GM20431 (cell line): Measurements from ENCODE around the gene LRRC4C.

Experiments
- in situ Hi-C: fragments of 300-500 bp; cut with MseI, MboI; formaldehyde crosslinking; loops from one replicate; pipeline ENCODE4 v1.15.0; 2020; ENCODE audit warnings: low sequenced_read_pairs; ENCODE audit not compliant: unreplicated experiment

LRRC4C gene

DNA sequence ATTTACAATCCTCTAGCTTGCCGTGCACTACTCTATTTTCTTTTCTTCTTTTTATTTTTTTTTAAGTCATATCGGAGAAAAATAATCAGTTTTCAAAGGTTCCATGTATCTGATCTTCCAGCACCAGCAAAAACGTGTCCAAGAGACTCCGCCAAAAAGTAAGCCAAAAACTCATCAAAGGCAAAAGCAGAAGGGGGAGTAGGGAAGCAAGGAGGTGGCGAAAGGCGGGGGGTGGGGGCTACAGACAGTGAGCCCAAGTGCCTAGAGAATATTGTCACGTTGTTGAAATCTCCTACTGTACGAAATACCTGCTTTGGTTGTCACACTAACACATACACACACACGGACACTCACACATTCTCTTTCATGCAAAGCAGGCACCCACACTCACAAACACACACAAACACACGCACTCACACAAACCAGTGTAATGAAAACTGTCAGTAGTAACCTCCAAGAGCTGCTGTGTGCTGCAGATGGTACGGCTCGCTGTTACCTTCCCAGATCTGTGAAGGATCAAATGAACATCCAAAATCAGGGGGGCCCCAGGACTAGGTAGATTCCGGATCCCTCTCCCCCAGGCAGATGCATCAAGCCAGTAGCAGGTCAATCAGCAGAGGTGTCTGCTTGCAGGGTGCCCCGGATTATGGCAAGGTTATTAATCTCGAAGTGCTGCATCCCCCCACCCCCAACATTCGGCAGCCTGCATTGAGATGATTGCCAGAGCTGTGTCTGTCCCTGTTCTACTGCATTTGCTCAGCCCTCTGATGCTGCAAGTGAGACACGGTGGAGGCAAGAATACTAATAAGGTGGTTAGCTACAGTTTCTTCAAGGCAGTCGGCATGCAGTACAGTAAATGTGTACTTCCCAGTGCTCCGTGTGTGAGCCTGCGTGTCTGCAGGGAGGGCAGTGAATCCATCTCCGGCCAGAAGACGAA is at the start of gene LRRC4C:
Gene LRRC4C (minus strand): TSS at position 188 of the 937 bp plus-strand sequence.
- in situ Hi-C loops: loop anchor here (25.0 kb wide), 2 partner anchors 1078 to 1828 kb away; no protein-coding TSS in a partner anchor

DNA sequence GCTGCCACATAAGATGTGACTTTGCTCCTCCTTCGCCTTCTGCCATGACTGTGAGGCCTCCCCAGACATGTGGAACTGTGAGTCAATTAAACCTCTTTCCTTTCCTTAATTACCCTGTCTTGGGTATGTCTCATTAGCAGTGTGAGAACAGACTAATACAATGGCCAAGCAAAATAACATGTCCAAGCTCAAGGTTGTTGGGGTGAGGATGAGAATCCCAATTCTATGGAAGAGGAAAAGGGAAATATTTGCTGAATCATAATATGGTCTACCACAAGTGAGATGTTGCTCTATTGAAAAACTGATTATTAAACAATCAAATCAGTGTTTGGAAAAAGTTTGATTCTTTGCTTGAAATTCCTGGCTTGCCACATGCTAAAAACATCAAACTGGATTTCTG is 48.7 kb upstream of the LRRC4C start:
- in situ Hi-C loops: no loop called here

DNA sequence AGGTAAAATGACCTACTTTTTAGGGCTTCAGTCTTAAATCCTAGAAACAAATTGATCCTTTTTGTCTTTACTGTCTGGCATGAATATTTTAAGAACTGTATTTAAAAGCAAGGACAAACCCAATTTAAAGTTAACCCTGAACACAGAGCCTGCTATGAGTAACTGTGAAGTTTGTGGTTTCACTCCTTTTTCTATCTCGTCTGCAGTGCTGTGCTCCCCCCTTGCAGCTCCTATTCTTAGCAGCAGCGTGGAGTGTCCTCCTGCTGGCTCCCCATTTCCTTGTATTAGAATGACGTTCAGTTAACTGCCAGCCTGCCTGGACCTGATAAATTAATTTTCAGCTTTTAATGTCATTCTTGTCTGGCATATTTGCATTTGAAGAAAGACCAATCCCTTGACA is 40.0 kb upstream of the LRRC4C start:
- in situ Hi-C loops: no loop called here

DNA sequence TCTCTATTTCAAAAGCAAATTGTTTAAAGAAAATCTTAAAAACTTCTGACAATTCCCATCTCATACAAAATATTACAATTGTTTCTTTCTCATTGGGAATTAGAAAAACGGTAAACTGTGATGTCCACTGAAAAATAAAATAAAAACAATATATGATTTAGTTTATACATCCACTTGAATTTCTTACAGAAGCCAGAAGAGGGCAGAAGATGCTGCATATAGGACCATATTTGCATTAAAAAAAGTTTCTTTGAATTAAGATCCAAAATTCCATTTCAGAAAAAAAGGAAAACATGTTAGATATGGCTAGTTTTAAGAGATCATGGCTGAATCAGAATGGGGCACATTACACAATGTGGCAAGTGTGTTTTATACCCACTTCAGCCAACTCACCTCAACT is 39.3 kb upstream of the LRRC4C start:
- in situ Hi-C loops: no loop called here

DNA sequence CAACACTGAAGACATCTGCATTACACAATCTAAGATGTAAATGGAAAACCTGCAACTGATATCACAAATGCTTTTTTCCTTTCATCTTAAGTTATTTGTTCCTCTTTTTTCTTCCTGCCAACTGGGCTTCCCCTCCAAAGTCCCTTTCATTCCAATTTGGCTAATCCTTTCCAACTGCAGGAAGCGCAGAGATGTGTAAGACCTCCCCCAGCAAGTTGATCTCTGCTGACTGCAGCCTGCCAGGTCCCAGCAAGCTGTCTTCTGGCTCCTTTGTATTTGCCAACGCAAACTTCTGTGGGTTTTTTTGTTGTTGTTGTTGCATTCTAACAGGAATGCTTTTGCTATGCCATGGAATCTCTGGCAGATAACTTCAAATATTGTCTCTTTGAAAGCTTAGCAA is 38.5 kb upstream of the LRRC4C start:
- in situ Hi-C loops: no loop called here

DNA sequence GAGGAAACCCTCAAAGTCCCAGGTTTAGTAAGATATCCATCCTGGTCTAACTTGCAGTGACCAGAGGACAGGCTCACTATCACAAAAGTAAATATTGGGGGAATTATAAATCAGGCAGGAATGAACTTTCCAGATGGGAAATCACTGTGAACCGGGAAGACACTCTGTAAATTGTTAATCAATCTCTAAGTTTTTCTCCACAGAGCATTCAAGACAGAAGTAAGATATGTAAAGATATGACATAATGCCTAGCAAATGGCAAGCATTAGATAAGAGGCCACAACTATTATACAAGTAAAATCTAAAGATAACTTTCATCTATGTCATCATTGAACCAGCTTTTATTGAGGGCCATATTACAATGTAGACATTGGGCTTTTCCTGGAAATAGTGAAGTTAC is 35.3 kb upstream of the LRRC4C start:
- in situ Hi-C loops: no loop called here

DNA sequence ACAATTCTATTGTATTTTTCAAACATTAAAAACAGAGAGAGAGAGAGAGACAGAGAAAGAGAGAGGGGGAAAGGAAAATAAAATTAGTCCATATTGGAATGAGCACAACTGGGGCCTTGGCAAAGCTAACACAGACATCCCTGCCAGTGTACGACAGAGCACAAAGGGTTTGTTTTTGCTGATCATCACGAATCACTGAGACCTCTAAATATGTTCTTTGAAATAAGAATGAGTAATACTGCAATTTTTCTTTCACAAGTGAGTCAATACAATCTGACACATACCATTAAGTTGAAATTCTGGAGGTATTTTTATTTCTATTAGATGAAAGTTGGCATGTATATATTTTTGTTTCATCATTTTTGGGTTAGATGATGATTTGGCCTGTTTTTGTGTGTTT is 27.0 kb upstream of the LRRC4C start:
- in situ Hi-C loops: no loop called here

DNA sequence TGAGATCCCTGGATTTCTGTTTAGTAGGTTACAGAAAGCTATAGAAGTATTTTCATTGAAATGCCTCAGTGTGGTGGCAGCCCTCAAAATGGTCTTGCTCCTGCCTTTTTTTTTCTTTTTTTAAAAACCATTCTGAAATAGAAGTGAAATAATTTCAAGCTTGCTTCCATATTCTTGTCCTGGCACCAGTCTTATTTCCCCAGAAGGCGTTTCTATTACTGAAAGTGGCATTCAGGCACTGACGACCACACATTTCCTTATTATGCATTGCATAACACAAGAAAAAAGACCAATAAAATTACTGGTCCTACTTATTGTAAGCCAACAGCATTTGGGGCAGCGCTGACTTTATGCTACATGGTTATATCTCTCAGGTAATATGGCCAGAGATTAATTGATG is 24.5 kb upstream of the LRRC4C start:
- in situ Hi-C loops: no loop called here

DNA sequence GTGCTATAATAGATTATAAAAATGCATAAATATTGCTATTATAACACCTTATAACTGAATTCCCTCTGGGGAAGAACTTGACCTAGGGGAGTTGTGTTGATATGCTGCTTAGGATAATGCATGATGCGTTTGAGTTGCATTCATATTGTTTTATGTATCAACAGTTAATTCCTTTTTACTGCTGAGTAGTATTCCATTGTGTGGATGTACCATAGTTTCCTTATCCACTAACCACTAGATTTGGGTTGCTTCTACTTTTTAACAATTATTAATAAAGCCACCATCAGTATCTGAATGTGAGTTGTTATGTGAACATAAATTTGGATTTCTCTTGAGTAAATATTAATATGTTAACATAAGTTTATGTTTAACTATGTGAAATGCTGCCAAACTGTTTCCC is 19.7 kb upstream of the LRRC4C start:
- in situ Hi-C loops: no loop called here

DNA sequence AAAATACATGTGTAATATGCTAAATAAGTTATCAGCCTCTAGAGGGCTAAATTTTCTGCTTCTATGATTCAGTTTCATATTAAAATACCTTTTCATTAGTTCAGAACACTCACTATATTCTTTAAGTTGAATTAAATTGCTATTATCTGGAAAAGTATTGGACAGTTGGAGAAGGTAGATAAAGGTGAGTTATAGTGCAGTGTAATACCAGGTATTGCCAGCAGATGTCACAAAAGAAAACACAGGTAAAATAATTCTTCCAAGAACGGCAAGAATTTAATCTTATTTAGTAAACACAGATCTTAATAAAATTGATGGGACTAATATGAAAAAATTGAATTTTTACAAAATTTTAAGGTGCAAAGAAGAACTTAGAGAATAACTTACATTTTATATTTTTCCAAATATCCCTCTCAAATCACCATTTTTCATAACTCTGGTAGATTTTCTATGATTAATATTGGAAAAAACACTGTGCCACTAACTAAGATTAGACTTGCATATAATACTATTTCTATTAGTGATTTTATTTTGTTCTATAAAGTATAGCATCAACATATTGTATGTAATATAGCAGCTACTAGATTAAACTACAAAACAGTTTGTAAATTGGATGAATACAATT is 1.7 kb upstream of the LRRC4C start:
- in situ Hi-C loops: loop anchor here (25.0 kb wide), 2 partner anchors 1076 to 1826 kb away; no protein-coding TSS in a partner anchor

DNA sequence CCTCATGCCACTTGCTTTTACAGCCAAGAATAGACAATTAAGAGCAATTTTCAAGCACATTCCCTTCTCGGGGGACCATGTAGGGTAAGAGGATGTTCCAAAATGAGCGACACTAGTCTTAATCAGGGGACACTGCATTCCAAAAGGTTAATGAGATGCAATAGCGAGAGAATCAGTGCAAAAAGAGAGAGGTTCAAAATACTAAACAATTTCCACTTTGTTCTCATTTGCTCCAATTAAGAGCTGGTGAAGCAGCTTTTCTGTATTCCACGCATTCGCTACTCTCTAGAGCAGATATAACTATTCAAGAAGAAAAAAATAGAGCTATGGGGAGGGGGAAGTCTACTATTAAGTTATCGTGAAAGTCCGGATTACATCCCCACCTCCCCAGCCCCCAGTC is 811 bp downstream of the LRRC4C start:
- in situ Hi-C loops: loop anchor here (25.0 kb wide), 2 partner anchors 1079 to 1829 kb away; no protein-coding TSS in a partner anchor

DNA sequence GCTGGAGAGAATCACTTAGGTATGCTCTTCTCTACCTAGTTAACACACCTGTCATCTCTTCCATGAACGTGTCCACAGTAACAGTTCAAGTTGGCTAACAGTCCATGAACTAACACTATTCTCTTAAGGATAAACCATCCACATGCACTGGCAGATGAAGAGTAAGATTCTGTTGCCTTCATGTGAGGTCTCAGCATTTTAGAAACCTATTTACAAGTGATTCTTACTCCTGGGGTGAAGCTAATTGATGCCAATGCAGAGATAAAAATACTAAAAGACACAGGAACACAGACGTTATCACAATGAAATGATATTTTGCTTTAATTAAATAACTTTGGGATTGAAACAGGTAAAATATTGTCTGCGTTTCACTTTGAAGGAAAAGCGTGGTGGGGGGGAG is 1.3 kb downstream of the LRRC4C start:
- in situ Hi-C loops: loop anchor here (25.0 kb wide), 2 partner anchors 1079 to 1829 kb away; no protein-coding TSS in a partner anchor

DNA sequence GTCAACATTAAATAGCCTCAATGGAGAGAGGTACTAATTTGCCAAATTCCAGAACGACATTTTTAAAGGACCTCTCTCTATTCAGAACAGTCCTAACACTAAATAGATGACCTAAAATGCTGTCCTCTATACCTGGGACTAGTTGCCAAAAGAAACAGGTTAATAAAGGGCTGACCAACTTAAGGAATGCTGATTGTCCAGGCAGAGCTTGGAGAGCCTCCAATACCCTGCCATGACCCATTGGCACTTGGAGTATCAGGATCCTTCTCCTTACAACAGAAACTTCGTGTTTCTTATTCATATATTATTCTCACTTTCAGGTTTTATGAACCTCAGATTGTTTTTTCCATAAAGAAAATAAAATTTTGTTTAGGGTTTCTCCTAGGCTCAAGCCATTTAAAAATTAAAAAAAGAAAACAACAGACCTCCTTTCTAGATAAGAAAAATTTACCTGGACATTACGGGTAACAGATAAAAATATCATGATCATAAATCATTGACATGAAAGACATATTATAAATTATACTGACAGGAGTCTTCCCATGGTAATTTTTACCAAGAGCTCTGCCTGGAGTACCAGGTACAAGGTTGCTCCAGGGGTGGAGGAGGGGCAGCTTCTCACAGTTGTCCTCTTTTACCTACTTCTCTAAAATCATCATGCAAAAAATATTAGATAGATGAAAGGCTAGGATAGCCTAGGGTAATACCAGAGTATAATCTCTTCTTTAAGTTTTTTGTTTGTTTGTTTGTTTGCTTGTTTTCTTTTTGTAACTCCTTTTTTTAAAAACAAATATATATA is 2.0 kb downstream of the LRRC4C start:
- in situ Hi-C loops: loop anchor here (25.0 kb wide), 2 partner anchors 1080 to 1830 kb away; no protein-coding TSS in a partner anchor

DNA sequence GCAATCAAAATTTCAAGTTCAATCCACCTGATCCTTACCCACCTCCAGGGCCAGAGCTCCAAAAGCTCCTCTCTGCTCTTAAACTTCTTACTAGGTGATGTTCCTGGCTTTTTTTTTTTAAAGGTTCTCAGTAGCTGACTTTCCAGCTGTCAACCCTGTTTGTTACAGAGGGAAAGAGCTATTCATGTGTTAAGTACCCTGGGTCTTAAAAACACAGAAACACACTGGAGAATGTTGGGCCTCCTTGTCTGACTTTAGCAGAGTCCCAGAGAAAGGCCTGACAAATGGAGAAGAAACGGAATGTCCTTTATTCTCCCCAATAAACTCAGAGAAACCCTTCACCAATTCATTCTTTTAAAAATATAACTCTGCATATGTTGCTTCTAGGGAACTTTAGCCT is 3.2 kb downstream of the LRRC4C start:
- in situ Hi-C loops: loop anchor here (25.0 kb wide), 2 partner anchors 1081 to 1831 kb away; no protein-coding TSS in a partner anchor

DNA sequence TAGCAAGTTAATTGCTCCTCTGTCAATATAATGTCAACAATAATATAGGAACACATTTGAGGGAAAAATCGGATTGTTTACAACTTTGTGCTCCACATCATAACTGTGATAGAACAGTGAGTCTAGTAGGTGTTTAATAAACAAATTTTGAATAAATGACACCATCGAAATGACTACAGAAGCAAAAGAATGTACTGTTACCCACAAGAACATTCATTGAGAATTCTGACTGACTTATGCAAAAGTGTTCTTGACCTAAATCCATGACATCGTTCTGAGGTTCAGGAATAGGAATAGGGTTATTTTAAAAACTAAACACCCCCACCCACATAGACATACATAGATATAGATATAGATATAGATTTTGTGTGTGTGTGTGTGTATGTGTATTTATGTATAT is 8.4 kb downstream of the LRRC4C start:
- in situ Hi-C loops: loop anchor here (25.0 kb wide), 2 partner anchors 1086 to 1836 kb away; no protein-coding TSS in a partner anchor

DNA sequence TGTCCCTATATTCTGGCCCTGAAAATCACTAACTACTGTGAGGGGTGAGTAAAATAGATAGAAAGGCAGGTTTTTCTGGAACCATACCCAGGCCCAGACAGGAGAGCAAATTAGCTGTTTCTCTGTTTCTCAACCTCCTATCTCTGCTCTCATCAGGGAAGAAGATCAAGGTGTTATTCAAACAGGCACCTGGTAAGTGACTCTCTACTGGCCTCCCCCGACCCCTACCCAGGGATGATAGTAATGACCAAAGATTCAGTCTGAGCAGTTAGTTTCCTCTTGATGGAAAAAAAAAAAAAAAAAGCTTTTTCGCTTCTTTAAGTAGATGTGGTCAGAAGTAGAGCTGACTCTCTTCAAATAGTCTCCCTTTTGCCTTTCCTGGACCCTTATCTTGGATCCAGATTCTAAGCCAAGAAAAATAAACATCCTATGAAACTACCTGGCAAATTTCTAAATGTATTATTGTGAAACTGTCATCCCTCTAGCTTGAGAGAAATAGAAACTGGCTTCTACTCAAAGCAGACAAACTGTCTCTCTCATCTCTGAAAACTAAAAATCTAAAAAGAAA is 9.9 kb downstream of the LRRC4C start:
- in situ Hi-C loops: loop anchor here (25.0 kb wide), 2 partner anchors 1088 to 1838 kb away; no protein-coding TSS in a partner anchor

DNA sequence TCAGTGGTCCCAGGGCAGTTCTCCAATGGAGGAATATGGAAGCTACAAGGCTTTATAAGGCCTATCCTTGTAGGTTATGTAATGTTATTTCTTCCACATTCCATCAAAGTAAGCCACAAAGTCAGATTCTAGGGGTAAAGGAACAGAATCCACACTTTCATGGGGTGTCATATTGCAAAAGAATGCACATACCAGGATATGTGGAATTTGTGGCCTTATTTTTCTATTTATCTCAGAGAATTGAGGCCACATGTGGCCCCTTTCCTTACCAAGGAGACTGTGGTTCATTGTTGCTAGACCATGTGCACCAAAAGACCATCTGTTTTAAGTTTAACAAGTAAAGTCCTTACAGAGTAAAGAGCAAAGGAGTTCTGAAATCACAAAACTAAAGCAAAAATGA is 12.9 kb downstream of the LRRC4C start:
- in situ Hi-C loops: no loop called here

DNA sequence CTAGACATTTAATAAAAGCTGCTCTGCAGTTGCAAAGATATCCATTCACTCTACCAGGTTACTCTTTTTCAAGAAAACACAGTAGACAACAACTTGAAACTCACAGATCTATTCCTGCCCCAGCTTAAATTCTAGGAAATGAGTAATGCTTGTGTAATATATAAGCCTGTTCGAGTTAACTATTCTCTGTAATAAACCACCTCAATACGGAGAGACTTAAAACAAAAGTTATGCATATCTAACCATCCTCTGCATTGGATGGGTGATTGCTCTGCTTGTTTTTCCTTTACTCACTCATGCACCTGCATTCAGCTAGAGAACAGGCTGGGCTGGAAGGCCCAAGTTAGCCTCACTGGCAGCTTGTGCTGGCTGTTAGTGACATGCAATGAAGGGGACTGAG is 13.3 kb downstream of the LRRC4C start:
- in situ Hi-C loops: no loop called here

DNA sequence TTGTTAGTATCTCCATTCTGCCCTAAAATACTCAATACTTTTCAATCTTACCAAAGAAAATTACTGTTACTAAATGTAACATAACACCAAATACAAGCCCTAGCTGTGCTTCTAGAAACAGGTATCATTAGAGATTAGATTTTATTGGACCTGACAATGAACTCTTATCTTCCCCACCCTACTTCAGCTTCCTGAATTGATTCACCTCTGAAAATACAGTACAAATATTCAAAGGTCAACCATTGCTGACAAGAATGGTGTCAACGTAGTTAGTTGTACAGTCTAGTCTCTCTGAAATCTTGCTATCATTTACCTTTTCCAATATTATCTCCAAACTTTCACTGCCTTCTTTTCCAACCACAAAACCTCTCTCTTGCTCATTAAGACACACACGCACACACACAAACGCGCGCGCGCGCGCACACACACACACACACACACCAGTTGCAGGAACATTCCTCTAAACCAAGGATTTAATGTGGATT is 22.4 kb downstream of the LRRC4C start:
- in situ Hi-C loops: no loop called here

DNA sequence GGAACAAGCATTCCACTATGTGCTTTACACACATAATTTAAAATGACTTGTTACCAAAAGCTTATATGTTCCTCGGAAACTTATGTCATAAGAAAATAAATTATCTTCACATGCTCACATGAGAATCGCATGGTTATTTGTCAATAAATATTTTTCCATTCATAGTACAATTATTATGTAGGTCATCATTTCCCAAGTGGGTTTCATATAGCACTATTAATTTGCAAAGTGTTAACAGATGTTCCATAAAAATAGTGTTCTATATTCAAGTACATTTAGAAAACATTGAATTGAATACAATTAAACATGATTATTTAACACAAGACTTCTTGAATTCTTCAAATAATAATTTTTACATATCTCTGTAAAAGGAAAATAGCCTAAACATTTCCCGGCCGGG is 23.9 kb downstream of the LRRC4C start:
- in situ Hi-C loops: no loop called here
